GM19395 (cell line): ENCODE data around the gene CEP63.
A peak's percentile ranks its signal among the peaks of the same experiment; 100 is the strongest.

Experiments used
- ATAC-seq: cut with Tn5 transposase; IDR thresholded peaks from one replicate; pipeline ENCODE4 v1.9.1; 2021; ENCODE audit warnings: mild to moderate bottlenecking, moderate library complexity; ENCODE audit not compliant: unreplicated experiment

The CEP63 gene

DNA sequence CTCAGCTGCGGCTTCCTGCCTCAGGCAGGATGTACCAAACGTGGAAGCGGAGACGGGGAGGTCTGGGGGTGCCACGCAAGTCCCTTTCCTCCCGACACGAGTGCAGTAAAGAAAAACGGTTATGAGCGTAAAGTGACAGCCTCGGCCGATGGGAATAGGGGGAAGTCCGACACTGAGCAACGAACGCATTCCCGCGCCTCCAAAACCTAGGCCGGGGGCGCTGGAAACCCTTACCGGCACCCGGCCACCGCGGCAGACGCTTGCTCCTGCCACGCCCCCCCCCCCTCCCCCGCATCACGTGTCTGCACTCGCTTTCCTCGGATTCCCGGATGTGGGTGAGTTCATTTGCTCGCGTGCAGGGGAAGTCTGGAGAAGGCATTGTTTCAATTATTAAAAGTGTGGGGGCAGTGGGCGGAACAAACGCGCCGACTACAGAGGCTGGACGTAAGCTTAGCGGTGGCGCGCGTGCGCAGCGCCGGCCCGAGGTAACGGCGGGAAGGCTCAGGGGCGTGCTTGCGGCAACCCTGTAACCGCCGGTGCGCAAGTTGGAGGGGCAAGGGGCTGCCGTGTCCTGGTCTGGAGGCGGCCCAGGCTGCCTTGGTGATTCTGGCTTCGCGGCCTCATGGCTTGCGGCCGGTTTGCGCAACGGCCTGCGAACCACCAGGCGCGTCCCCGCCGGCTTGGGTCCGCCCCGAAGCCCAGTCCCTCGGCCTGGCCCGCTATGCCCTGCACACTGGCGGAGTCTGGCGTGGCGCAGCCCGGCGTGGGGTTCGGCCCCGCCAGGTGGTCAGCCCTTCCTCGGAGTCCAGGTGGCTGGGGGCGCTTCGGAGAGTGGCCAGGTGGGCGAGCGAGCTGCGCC, at the start of gene CEP63, which contains the start of gene ANAPC13:
Gene CEP63 (plus strand): TSS at position 340 of the 859 bp plus-strand sequence. CDS start 9,264 bp downstream, outside the sequence.
Gene ANAPC13 (minus strand): TSS at position 268 of the 859 bp plus-strand sequence. CDS start 3,081 bp downstream, outside the sequence.
- peak; percentile 84 for ATAC-seq

DNA sequence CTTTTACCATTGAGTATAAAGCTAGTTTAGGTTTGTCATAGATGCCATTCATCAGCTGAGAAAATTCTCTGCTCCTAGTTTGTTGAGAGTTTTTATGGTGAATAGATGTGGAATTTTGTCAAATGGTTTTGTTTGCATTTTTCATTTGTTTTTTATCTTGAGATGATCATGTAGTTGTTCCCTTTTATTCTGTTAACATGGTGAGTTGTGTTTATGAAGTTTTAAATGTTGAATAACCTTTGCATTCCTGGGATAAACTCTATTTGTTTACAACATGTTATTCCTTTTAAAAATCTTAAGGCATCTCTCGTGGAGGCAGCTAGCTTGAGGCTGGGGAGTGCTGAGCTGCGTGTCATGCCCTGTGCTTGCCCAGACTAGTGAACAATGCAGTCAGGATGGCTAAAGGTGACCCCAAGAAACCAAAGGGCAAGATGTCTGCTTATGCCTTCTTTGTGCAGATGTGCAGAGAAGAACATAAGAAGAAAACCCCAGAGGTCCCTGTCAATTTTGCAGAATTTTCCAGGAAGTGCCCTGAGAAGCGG, 48.6 kb upstream of the CEP63 start:
- ATAC-seq, result no peak

DNA sequence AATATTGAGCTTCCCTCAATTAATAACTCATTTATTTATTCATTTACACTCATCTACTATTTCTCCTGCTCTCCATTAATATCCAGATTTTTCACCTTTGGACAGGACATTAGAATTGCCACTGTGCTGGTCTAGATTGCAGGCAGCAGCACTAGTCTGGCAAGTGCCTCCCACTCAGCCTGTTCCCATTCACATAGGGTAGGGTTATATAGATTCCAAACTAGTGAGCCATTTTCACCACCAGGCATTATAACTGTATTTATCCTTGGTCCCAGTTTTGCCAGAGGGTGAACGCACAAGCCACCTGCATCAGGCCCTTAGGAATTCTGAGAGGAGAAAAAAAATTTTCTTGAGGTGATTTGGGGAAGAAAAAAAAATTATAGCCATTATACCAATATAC, 44.5 kb upstream of the CEP63 start:
- ATAC-seq, result no peak

DNA sequence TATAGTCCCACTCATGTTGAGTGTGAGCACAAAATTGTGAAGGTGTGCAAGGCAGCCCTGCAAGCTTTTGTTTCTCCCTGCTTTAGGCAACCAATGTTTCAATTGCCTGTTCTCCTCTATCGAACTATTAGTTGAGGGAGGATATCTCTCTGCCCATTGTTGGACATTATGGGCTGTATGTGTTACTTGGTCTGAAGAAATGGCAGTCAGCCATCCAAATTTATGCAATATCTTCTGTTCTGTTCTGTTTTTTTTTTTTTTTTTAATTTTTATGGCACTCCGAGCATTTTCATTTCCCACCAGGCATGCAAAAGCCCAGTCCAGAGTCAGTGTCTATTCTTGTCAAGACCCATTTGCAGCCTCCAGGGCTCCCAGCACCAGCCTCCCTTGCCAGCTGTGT, 44.0 kb upstream of the CEP63 start:
- no peak for ATAC-seq

DNA sequence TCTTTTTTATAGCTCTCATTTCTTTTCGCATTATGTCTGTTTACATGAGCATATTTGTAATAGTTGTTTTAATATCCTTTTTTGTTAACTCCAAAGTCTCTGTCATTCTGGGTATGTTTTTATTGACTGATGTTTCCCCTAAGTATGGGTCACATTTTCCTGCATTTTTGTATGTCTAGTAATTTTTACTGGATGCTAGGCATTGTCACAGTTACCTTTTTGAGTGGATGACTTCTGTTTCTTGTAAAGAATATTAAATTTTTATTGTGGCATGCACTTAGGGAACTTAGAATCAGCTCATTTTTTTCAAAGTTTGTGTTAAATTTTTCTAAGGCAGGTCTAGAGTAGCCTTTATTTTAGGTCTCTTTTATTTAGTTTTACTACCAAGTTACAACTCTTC, 40.8 kb upstream of the CEP63 start:
- ATAC-seq, result no peak

DNA sequence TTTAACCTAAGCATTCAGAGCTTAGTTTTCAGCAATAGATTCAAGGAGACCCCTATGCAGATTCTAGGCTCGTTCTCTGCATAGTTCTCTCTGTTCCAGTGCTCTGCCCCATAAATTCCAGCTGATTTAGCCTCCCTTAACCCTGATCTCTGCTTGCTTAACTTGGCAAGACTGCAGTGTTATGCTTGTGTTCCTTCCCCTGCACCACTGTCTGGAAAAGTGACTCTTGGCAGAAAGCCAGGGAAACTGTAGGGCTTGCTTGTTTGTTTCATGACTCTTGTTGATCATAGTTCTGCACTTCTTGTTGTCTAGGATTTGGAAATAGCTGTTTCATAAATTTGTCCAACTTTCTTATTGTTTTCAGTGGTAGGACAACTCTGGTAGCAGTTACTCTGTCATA, 40.2 kb upstream of the CEP63 start:
- no peak for ATAC-seq

DNA sequence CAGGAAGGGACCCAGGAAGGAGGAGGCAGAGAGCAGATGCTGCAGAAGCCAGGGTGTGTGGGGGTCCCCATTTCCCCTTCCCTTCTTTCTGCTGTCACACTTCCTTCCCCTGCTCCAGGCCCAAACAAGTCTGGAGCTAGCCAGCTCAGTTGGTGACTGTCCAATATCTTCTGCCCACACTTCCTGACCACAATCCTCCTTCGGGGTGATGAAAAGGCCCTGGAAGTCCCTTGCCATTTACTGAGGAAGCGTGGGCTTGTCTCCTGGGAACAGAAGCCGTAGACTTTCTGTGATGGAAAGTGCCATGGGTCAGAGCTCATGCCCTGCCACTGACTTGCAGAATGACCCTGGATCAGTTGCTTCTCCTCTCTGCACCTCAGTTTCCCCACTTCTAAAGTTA, 39.1 kb upstream of the CEP63 start:
- ATAC-seq, result no peak

DNA sequence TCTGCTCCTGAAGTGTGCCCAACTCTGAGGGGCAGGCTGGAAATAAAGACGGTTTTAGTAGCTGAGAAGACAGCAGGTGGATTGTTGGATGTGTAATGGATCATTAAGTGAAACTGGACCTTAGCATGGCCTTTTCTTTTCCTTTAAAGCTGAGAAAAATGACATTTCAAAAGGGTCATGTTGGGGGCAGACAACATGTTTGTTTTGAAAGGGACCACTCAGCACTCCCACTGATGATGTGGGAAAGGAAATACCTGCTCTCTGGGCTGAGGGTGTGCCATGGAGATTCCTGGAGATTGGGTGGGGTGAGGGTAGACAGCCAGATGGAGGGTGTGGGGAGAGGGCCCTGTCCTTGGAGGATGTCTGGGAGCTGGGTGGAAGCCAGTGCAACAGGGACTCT, 38.5 kb upstream of the CEP63 start:
- no peak for ATAC-seq

DNA sequence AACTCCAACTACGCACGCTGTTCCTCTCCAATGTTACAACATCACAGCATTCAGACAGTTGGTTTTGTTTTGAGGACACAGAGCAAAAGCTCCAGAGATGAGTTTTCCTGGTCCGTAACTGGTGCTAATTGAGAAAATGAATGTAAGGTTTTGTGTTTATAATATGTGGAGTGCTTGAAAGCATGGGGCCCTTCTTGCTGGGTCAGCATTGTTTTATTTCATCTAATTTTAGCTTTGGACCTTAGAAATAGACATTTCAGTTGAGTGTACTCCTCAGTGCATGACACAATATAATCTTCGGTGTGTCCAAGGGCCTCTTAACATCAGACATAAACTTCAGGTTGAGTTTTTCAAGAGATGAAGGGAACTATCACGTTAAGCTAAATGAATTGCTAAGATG, 37.2 kb upstream of the CEP63 start:
- no peak for ATAC-seq

DNA sequence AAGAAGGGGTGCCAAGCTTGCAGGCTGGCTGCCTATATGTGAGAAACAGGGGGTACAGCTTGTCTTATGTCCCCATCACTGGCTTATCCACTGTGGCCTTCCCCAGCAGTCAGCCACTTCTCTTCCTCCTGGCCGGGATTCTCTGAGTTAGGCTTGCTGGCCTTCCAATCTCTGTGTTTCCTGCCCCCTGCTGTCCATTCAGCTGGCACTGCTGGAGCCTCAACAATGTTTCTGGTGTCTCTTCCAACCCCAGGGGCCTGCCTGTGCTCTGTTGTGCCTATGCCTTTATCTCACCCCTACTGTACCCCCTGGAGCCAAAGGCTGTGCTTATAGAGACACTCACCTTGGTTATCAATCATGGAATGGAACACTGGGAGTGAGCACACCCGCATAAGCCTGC, 36.6 kb upstream of the CEP63 start:
- ATAC-seq, result no peak

DNA sequence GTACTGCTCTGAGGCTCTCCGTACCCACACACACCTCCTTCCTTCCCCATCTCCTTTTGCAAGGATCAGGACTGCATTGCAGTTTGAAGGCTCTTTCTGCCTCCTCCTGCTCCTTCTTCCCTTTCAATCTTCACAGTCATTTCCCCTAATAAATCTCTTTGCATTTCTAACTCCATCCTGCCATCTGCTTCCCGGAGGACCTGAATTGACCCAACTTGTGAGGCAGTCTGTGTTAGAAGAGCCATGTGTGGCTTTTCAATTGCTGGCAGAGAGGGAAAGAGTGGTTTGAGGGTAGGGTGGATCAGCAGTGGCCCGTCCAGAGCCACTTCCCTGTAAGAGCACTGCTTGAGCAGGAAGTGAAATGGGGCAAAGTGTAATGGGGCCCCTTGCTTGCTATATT, 35.9 kb upstream of the CEP63 start:
- no peak for ATAC-seq

DNA sequence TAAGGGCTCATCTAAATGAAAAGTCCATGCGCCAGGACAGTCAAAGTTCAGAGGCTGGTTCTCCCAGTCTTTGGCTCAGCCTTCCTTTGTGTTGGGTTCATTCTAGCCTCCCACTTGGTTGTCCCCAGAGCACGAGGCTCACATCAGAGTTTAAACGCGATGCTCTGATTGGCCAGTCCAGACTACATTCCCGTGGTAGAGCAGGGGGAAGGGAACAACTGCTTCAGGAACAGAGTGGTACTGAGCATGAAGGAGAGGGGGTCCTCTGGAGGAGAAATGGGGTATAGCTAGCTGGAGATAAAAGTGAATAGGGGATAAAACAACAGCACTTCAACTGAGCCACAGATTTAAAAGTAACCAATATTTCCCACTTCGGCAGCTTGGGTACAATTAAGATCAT, 32.2 kb upstream of the CEP63 start:
- ATAC-seq, result no peak

DNA sequence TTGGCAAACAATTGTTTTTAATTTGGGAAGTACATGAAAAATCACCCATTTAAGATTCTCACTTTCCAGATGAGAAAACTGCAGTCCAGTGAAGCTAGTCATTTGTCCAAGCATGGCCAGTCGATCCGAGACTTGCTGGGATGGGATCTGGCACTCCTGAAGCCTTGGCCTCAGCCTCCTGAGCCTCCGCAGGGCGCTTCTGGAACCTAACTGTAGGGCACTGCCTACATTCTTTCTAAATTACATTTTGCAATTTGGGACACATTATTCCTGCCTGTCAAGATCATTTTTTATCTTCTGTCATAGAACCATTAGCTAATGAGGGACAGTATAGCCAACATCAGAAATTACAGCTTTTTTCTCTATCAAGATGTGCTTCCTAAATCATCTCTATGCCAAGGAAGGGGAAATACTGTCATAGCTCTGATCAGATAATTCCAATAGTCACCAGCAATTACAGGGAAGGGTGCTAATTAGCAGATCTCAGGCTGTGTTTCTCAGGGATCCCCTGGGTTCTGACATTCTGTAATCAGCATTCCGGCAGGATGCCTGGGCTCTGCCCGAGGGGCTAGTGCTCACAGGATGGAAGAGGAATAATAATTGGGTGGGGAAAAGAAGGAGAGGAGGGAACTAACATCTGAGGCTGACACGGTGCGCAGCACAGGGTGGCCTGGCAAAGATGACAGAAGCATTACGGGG, 28.3 kb upstream of the CEP63 start:
- ATAC-seq, result no peak

DNA sequence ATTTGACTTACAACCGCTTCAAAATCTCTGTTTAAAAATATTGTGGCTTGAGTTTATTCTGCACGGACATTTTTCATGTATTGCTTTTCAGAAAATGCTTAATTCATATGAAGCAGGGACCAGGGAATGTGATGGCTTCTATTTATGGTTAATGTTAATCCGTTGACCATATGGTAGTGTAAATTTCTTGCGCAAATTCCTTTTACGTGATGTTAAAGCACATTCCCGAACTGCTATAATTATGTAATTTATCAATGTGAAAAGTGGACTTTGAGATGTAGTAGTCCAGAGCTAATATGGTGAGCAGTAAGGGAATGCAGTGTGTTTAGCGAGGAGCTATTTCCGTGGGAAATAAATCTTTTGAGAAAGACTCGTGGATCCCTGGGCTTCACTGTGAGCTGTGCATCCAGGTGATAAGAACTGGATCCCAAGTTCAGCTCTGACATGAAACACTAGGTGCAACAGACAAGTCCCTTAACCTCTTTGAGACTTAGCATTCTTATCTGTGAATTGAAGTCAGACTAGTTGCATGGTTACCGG, 27.4 kb upstream of the CEP63 start:
- ATAC-seq, result no peak

DNA sequence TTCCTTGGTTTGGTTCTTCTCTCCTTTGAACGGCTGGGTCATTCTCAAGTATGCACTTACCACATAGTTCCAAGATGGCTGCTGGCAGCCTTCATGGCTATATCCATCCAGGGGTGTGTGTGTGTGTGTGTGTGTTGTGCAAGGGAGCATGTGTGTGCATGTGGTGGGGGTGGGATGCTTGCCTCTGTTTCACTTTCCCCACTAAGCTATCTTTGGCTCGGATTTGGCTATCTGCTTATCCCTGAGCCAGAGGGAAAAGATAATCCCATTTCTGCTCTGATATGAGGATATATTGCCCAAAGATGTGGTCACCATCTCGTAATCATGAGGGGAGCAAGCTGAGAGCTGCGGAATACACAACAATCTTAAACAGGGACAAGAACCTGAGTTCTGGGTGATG, 26.3 kb upstream of the CEP63 start:
- ATAC-seq, result no peak

DNA sequence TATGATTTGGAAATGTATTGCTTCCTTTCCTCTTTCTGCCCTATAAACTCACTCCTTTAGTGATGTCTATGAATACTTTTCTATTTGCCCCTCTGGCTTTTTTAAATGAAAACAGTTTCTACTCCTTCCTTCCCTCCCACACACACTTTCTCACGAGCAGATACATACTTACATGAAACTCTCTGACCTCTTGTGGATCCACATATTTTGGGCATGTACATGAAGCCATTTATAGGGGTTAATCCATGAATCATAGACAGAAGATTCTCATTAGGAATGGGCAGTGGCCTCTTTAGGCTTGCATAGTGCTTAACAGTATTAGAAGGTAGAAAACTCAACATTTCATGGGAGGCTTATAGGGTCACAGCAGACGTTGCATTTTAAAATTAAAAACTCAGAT, 24.9 kb upstream of the CEP63 start:
- no peak for ATAC-seq

DNA sequence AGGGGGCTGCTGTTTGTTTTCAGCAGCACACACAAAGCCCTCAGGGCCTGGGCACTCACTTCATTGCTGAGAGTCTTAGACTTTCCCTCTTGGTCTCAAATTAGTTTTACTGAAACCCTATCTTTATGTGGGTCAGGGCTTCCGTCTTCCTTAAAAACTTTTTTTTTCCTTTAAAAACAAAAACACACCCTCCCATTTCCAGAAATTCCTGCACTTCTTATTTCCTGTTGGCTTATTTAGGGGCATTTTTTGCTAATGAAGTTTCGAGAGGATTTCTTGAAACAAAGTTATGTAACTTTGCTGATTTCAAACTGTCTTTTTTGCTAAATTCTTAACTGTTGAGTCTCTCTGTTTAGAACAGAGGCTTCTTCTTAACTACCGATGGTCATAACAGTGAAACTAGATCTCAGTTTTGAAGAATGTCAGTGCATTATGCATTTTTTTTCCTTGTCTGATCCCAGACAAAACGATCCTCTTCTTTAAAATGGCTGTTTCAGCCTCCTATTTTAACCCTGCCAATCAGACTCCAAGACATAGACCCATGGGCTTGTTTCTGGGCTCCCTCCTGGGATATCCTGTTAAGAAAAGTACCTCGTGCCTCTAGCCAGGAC, 23.4 kb upstream of the CEP63 start:
- ATAC-seq, result no peak

DNA sequence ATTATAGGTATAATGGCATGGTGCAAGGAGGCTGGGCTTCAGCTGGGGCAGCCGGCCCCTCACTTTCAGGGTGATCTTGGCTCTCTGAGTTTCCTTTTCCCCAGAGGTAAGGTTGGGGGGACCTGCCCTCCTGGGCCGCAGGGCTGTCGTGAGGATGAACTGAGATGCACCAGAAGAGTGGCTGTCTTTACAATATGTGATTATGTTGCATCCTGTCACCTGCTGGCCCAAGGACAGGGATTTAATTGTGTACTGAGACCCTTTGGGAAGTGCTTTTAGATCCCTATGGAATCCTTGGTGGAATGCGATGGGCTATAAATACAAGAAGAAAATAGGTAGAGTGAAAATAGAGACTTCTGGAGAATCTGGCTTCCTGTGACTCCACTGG, 22.2 kb upstream of the CEP63 start:
- no peak for ATAC-seq

DNA sequence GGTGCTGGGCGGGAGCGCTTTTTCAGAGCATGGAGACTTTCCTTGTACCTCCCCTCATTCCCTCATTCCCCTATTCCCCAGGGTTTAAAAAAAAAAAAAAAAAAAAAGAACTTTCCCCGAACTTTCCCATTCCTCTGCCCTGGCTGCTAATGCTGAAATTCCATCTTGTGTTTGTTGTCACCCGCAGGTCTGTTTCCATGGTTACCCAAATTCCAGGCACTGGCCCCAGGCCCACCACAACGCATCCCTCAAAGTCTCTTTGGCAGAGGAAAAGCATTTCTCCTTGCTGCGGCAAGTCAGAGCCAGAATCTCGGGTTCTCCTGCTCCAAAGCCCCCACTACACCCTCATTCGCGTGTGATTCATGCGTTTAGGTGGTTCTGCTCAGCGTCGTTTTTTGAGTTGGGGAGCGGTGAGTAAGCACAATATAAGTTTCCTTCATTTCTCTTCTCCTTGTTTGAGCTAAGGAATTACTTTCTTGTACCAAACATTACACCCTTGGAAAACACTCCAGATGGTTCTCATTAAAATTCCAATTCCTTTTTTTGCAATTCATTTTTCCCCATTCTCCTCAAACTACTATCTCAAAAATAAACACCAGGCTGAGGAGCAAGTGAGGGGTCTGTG, 21.7 kb upstream of the CEP63 start:
- no peak for ATAC-seq

DNA sequence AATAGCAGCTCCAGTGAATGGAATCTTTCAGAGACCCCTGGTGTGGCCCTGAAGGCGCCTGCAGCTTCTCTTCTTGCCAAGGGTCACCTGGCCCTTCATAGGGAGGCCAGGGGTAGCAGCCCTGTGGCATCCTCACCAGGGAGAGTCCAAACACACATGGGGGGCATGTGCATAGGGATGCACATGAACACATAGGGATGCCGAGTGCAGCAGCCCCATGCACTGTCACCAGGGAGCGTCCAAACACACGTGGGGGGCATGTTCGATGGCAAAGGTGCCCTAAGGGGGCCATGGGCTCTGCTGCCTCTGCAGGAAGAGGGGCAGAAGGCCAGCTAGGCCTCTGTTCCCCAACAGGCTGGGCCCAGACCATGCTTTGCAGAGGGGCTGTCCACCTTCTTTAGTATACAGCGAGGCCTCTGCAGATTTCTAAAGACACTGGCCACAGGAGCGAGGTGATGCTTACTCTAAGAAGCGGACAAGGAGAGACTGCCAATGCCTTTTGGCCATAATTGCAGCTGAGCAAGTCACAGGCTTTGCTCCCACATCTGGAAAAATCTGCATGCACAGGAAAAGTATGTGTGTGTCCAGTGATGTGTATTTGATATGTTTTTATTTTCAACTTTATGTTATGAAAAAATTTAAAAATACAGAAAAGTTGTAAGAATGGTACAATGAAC, 21.0 kb upstream of the CEP63 start:
- ATAC-seq, result no peak
